ENCODE measurements around the gene TPCN2. TPM values are rescaled to one million over a fixed set of nuclear protein-coding genes. Genes with fewer than 3 reads are reported as not detected.
"Not testable (repeated sequence)": the region's sequence is repeated elsewhere in the genome, so short reads cannot be mapped to it uniquely, and the experiment has no call there.

The TPCN2 gene
- total RNA-seq, 6 experiments from 2014 or later, result 10.7 to 27.2 (median 15.6) TPM

GRCh38 chr11:69076129-69076791 is 27.5 kb downstream of the TPCN2 start:
- Histone ChIP-seq H3K9me3 (no peaks in the 10 kb centered on the region), H3K27ac (no peak overlapping the region), H3K4me1 (no peaks in the 10 kb centered on the region), H3K27me3 (no peaks in the 10 kb centered on the region), H3K4me3 (no peak overlapping the region), H3K36me3 (peaks cover 0 to 65% (median 7%) of the 10 kb centered on the region in 4 donors)
- DNase-seq (no peak), ATAC-seq (no peak)
- intact Hi-C loops (cut with DNase I), result no loop called here
- TF ChIP-seq POLR2A (IDR thresholded peaks at IDR 0.05) (no peak), CTCF (IDR thresholded peaks at IDR 0.05) (no peak)
- WGBS (ENCODE audit: insufficient coverage, low coverage, low lambda C conversion rate, missing lambda C conversion rate), result 82% methylated on average over 11 of the region's 20 CpGs

- H3K9me3 ChIP-seq; DNase-seq; H3K27me3 ChIP-seq; ATAC-seq; H3K4me1 ChIP-seq; H3K4me3 ChIP-seq; H3K27ac ChIP-seq; intact Hi-C loops (cut with DNase I): not testable (repeated sequence)
- H3K36me3 ChIP-seq, result peaks cover 0 to 65% (median 7%) of the 10 kb centered on the region in 4 donors
- 50% methylated on average over 6 of the region's 6 CpGs for WGBS (ENCODE audit: insufficient coverage, low coverage, low lambda C conversion rate, missing lambda C conversion rate)
Measured at GRCh38 chr11:69076977-69077376, 28.2 kb downstream of the TPCN2 start.

- Histone ChIP-seq H3K4me1 (no peaks in the 10 kb centered on the region), H3K27me3 (no peaks in the 10 kb centered on the region), H3K36me3 (peaks cover 0 to 55% (median 7%) of the 10 kb centered on the region in 4 donors), H3K4me3 (no peak overlapping the region), H3K9me3 (no peaks in the 10 kb centered on the region), H3K27ac (no peak overlapping the region)
- intact Hi-C loops (cut with DNase I), result no loop called here
- ATAC-seq (no peak), DNase-seq (no peak)
- WGBS (ENCODE audit: insufficient coverage, low coverage, low lambda C conversion rate, missing lambda C conversion rate), result no CpG with 5 or more reads among the region's 15 CpGs
- no peak for TF ChIP-seq CTCF (IDR thresholded peaks at IDR 0.05)
- TF ChIP-seq POLR2A (IDR thresholded peaks at IDR 0.05), result no peak
Measured at GRCh38 chr11:69078508-69078907, 29.8 kb downstream of the TPCN2 start.

GRCh38 chr11:69078930-69079605 is 30.3 kb downstream of the TPCN2 start:
- no peaks in the 10 kb centered on the region for H3K27me3 ChIP-seq
- H3K4me3 ChIP-seq, result no peak overlapping the region
- intact Hi-C loops (cut with DNase I), result no loop called here
- DNase-seq (no peak), ATAC-seq (no peak)
- H3K27ac ChIP-seq, result no peak overlapping the region
- TF ChIP-seq CTCF (IDR thresholded peaks at IDR 0.05) (no peak), POLR2A (IDR thresholded peaks at IDR 0.05) (no peak)
- no CpG with 5 or more reads among the region's 20 CpGs for WGBS (ENCODE audit: insufficient coverage, low coverage, low lambda C conversion rate, missing lambda C conversion rate)
- H3K4me1 ChIP-seq, result no peaks in the 10 kb centered on the region
- H3K36me3 ChIP-seq, result peaks cover 0 to 50% (median 4%) of the 10 kb centered on the region in 4 donors
- no peaks in the 10 kb centered on the region for H3K9me3 ChIP-seq

GRCh38 chr11:69079661-69080256 is 31.0 kb downstream of the TPCN2 start:
- ATAC-seq (no peak), DNase-seq (no peak)
- 75% methylated on average over 4 of the region's 17 CpGs for WGBS (ENCODE audit: insufficient coverage, low coverage, low lambda C conversion rate, missing lambda C conversion rate)
- Histone ChIP-seq H3K4me3 (no peak overlapping the region), H3K27me3 (no peaks in the 10 kb centered on the region), H3K9me3 (no peaks in the 10 kb centered on the region), H3K4me1 (no peaks in the 10 kb centered on the region), H3K27ac (no peak overlapping the region), H3K36me3 (peaks cover 0 to 49% (median 4%) of the 10 kb centered on the region in 4 donors)
- TF ChIP-seq POLR2A (IDR thresholded peaks at IDR 0.05) (no peak), CTCF (IDR thresholded peaks at IDR 0.05) (no peak)
- intact Hi-C loops (cut with DNase I), result no loop called here
